Hematopoietic multipotent progenitor cell treated with erythropoietin and hydrocortisone succinate and interleukin-3 and kit ligand, for 8 days (in vitro differentiated cells): ENCODE results near the gene SSX4.
A peak's percentile ranks its signal among the peaks of the same experiment; 100 is the strongest.
"Not testable (repeated sequence)": the region's sequence is repeated elsewhere in the genome, so short reads cannot be mapped to it uniquely, and the experiment has no call there.

Experiments used
- DNase-seq: peaks from one replicate; pipeline ENCODE4 v3.0.0-alpha.2; 2015

Gene SSX4, protein sequence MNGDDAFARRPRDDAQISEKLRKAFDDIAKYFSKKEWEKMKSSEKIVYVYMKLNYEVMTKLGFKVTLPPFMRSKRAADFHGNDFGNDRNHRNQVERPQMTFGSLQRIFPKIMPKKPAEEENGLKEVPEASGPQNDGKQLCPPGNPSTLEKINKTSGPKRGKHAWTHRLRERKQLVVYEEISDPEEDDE

DNA sequence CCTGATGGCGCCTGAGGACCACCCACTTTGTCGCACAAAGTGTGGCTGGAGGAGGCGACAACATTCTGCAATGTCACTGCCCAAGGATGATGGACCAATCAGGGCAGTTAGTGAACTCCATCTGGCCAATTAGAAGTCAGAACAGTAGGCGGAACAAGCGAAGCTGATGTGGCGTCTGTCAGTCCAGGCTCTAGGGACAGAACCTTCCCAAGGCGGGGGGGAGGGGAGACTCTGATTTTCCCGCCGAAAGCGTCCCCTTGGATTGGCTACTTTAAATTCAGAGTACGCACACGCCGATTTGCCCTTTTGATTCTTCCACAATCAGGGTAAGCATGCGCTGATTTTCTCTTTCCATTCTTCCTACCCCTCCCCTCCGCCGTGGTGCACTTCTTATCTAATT is at the start of gene SSX4:
TSS of gene SSX4 (plus strand) at position 301 of the 400 bp plus-strand sequence. CDS start 515 bp downstream, outside the sequence.
- not testable (repeated sequence) for DNase-seq

DNA sequence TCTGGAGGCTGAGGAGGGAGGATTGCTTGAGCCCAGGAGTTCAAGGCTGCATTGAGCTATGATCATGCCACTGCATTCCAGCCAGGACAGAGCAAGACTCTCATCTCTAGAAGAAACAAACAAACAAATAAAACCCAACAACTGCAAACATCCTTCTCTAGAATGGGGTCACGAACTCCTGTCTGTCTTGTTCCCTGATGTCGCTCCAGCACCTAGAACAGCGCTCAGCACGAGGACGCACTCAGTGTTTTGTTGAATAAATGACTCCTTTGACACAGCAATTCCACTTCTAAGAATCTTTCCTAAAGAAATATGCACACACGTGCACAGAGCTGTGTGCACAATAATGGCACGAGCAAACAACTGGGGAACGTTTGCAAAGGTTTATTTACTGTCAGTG is 37.3 kb upstream of the SSX4 start:
- not testable (repeated sequence) for DNase-seq

DNA sequence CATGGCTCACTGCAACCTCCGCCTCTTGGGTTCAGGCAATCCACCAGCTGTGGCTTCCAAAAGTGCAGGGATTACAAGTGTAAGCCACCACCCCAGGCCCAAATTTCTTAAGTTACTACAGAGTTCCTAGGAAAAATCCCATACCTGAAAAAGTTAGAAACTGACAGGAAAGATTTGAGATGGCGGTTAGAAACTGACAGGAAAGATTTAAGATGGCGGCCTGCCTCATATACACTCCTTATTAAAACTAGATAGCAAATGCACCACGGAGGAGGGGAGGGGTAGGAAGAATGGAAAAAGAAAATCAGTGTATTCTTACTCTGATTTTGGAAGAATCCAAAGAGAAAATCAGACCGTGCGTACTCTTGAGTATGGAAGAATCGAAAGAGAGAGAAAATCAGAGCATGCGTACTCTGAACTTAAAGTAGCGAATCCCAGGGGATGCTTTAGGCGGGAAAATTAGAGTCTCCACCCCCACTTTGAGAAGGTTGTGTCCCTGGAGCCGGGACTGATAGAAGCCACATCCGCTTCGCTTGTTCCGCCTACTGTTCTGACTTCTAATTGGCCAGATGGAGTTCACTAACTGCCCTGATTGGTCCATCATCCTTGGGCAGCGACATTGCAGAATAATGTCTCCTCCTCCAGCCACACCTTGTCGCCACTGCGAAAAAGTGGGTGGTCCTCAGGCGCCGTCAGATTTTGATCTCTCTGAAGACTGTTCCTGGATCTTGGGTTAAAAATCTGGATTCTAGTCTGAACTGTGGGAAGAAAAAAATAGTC is 26.8 kb upstream of the SSX4 start, which contains the start of gene SSX3:
TSS of gene SSX3 (minus strand) at position 389 of the 780 bp plus-strand sequence. CDS start 1,454 bp downstream, outside the sequence.
- not testable (repeated sequence) for DNase-seq

GRCh38 chrX:48357681-48358080 is 25.7 kb upstream of the SSX4 start:
- DNase-seq, result no peak

DNA sequence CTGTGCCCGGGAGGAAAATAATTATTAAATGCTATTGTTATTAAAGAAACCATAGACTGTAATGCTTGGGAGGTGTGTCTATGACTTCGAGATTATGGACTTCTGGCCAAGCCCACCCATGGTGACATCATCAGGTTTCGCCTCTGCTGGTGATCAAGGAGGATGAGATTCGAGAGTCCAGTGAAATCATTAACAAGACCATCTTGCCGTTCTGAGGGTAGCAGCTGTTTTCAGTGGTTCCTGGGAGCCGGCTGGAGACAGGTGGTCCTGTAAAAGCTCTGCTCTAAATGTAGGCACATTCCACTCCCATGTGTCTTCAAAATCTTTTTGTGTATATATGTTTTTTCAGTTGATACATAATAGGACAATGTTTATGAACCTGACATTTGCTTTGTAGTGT is 24.1 kb upstream of the SSX4 start:
- DNase-seq, result not testable (repeated sequence)

GRCh38 chrX:48367717-48368408 is 15.5 kb upstream of the SSX4 start:
- not testable (repeated sequence) for DNase-seq

- not testable (repeated sequence) for DNase-seq
Measured at GRCh38 chrX:48370408-48370807, 12.9 kb upstream of the SSX4 start.

GRCh38 chrX:48396931-48397330 is 13.6 kb downstream of the SSX4 start:
- DNase-seq, result not testable (repeated sequence)

GRCh38 chrX:48397825-48398224 is 14.5 kb downstream of the SSX4 start:
- DNase-seq, result peak; percentile 0

DNA sequence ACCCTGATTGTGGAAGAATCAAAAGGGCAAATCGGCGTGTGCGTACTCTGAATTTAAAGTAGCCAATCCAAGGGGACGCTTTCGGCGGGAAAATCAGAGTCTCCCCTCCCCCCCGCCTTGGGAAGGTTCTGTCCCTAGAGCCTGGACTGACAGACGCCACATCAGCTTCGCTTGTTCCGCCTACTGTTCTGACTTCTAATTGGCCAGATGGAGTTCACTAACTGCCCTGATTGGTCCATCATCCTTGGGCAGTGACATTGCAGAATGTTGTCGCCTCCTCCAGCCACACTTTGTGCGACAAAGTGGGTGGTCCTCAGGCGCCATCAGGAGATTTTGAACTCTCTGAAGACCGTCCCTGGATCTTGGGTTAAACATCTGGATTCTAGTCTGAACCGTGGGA is 28.5 kb downstream of the SSX4 start, which contains the start of gene SSX4B:
TSS of gene SSX4B (minus strand) at position 101 of the 400 bp plus-strand sequence. CDS start 588 bp downstream, outside the sequence.
- DNase-seq, result not testable (repeated sequence)

GRCh38 chrX:48427027-48427716 is 43.8 kb downstream of the SSX4 start:
- not testable (repeated sequence) for DNase-seq

- not testable (repeated sequence) for DNase-seq
Measured at GRCh38 chrX:48429606-48430005, 46.3 kb downstream of the SSX4 start.

DNA sequence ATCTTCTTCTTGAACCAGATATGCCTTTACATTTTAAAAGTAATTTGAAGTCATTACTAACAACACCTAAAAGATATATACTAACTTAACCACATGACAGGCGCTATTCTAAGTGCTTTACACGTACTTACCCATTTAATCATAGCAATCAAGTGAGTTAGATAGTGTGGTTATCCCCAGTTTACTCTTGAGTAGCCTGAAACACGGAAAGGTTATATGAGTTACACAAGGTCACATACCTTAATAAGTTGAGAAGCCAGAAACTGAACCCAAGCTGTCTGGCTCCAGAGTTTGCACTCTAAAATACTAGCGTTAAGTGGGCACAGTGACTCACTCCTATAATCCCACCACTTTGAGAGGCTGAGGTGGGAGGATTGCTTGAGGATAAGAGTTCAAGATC is 46.8 kb downstream of the SSX4 start:
- DNase-seq, result not testable (repeated sequence)

- not testable (repeated sequence) for DNase-seq
Measured at GRCh38 chrX:48433713-48434112, 50.4 kb downstream of the SSX4 start.
